A549 (cell line): Measurements from ENCODE around the gene PLD4.
"Not testable (repeated sequence)": the region's sequence is repeated elsewhere in the genome, so short reads cannot be mapped to it uniquely, and the experiment has no call there.

Experiments
- BCL3 ChIP-seq: fragments of >200 bp; sonication (Bioruptor Twin); formaldehyde crosslinking; IDR thresholded peaks from 3 replicates; pipeline ENCODE4 v1.6.1; 2016
- CTCF ChIP-seq: fragments of >200 bp; sonication (Bioruptor Twin); formaldehyde crosslinking; IDR thresholded peaks from 3 replicates; pipeline ENCODE4 v1.5.1; 2016
- HDAC2 ChIP-seq: fragments of 200-600 bp; sonication (generic); IDR thresholded peaks from 2 replicates; pipeline ENCODE4 v1.6.1; 2016
- JUN ChIP-seq, 2 experiments: fragments of >200 bp; sonication (Bioruptor Twin); formaldehyde crosslinking; IDR thresholded peaks; 2 replicates in 1 of 2; 3 replicates in 1 of 2; pipeline ENCODE4 v1.6.1; 2016 to 2017
- MAZ ChIP-seq: fragments of 150-350 bp; IDR thresholded peaks from 2 replicates; pipeline ENCODE4 v1.6.1; 2014; ENCODE audit warnings: antibody characterized with exemption, low read depth, low read length, borderline replicate concordance
- MYC ChIP-seq: IDR thresholded peaks from 2 replicates; pipeline ENCODE4 v1.6.1; 2012; ENCODE audit warnings: mild to moderate bottlenecking, inconsistent platforms, low read length, improper control_type of control experiment, borderline replicate concordance
- POLR2A ChIP-seq: IDR thresholded peaks from 2 replicates; pipeline ENCODE4 v1.6.1; 2012; ENCODE audit warnings: mild to moderate bottlenecking, low read length
- RCOR1 ChIP-seq: fragments of 150-350 bp; IDR thresholded peaks from 2 replicates; pipeline ENCODE4 v1.6.1; 2014; ENCODE audit warnings: antibody characterized with exemption, low read length, low read depth

- not testable (repeated sequence) for TF ChIP-seq JUN (IDR thresholded peaks at IDR 0.05); HDAC2; CTCF; BCL3; MAZ; RCOR1; MYC; POLR2A
Measured at GRCh38 chr14:104949406-104949955, 24.8 kb downstream of the PLD4 start.
